ENCODE data around the gene FSCN2.

Gene FSCN2

DNA sequence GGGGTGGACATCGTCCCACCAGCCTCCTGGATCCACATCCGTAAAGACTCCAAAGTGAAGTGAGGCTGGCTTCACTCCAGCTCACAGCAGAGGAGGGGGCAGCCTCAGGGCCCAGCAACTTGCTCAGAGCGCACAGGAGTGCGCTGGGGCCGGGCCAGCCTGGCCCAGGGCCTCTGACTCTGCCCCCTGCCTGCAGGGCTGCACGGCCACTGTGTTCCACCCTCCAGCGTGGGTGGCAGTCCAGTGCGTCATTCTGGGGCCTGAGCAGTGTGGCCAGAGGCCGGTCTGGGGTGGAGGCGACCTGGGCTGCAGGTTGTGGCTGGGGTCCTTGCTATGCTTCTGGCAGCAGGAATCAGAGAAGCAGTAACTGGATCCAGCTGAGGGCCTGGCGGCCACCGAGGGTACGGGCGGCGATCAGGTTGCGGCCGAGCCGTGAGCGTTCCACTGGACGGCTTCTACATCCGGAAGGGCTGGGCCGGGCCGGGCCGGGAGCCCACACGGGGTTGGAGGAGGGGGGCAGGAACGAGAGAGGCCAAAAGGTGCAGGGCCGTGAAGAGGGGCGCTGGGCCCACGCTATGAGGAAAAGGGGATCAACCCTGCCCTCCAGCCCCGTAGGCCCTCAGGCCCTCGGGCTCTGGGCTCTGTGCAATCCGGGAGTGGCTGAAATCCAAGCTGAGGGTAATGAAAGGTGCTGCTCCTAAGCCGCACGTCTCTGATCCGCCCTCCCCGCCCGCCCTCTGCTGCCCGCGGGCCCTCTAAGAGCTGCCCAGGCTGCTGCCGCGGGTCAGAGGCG, at the start of gene FSCN2:
FSCN2 (plus strand) TSS at position 787 of the 793 bp plus-strand sequence. CDS start 155 bp downstream, outside the sequence.
- DNase-seq, result no peak

DNA sequence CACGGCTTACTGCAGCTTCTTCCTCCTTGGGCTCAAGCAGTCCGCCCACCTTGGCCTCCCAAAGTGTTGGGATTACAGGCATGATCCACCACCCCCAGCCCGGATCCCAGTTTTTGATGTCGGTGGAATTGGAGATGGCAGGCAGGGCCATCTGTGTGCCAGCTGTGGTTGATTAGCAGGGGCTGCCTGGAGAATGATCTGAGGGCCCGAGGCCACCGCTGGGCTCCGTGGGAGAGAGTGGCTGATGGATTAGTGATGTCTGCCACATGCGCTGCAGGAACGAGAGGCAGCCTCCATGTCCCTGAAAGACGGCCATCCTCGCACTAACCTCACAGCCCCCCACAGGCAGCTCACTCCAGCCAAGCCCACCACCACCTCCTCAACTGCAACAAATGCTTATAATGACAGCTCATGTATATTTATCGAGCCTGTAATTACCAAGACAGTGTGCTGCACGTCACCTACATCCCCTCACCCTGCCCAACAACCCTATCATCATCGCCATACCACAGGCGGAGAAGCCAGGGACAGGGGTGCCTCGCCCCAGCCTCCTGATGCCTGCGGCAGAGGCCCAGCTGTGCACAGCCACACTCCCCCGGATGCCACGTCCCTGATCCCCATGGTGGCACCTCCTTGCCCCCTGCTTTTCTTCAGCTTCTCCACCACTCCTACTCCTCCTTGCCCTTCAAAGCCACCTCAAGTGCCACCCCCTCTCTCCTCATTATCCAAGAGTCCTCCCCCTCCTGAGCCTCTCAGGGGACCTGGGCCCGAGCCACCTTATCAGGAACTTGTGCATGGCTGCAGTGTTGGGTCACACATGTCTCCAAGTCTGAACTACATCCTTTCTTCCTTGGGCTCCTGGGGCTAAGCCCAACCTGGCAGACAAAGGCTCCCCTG, 48.8 kb upstream of the FSCN2 start:
- no peak for DNase-seq

DNA sequence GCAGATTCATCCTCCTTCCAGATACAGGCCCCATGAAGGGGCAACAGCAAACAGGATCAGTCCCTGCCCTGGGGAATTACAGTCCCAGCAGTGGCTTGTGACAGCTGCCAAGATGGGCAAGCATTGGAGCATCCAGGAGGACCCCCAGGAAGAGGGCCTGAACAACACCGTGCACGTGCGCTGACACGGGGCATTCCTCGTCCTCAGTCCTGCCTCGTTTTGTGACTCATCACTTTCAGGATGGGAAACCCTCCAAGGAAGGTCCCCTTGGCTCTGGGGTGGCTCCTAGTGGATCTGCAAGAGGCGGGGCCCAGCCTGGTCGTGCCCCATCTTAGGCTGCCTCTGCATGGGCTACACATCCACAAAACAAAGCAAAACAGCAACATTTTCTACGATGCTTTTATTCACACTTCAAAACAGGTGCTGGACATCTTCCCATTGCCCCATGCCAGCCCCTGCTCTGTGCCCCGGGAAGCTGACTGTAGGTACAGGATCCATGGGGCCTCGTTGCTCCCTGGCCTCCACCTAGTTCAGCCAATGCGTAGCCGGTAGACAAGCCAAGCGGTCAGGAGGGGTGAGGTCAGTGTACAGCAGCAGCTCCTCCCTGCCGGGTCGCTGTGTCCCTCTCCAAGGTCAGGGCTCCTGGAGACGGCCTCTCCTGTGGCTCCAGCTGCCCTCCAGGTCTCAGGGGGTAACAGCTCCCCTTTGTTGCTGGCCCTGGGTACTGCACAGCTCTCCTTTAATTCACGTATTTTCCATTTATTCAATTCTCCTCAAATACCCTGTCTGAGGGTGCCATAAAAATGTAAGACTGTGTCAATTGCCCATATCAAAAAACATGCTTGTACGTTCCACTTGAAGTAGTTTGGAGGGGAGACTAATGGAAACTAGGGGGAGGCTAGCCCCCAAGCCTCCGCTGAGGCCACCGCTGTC, 47.8 kb upstream of the FSCN2 start:
- DNase-seq, result no peak

DNA sequence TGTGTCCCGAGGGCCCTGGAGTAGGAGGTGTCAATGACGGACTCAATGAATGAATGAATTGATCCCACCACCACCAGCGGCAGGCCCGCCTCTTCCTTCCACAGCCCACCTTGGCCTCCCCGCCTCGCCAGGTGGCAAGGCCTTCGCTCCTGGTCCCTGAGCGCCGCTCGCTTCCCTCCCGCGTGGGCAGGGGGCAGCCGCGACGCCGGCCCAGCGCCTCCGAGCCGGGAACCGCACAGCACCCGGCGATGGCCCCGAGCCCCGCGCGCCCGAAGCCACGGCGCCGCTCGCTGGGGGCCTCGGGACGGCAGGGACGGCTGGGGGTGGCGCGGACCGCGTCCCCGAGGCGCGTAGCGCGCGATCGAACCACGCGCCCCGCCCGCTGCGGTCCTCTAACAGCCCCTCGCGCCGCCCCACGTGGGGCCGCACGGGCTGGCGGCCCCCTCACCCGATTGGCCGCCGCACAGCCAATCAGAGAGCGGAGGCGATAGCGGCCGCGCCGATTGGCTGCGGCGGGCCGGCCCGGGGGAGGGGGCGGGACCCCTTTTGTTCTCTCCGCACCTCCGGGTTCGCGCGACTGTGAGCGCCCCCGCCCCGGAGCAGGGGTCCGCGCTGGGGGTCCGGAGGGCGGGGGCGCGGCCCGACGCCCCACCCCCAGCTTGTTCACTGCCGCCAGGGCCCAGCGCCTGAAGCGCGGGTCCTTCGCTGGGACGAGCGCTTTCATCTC, 46.9 kb upstream of the FSCN2 start:
- peak; percentile 51 for DNase-seq

- DNase-seq, result no peak
Measured at GRCh38 chr17:81481815-81482505, 46.2 kb upstream of the FSCN2 start.

DNA sequence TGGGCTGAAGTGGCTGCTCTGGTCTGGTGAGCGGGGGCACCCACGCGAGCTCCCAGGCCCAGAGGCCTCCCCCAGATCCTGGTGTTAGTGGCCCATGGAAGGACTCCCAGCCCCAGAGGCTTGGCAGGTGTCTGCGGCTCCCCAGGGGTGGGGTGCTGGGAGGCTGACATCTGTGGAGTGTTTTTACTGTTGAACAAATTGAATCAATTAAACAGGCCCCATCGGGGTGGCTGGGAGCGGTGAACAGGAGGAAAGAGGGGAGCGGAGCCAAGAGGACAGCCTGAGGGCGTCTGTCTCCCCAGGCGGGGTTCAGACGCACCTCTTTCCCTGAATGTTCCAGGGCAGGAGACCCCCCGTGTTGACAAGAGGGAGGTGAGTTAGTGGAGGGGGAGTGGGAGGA, 45.5 kb upstream of the FSCN2 start:
- DNase-seq, result no peak

GRCh38 chr17:81483085-81483861, 44.9 kb upstream of the FSCN2 start:
- no peak for DNase-seq

GRCh38 chr17:81483862-81484194, 44.3 kb upstream of the FSCN2 start:
- DNase-seq, result no peak

DNA sequence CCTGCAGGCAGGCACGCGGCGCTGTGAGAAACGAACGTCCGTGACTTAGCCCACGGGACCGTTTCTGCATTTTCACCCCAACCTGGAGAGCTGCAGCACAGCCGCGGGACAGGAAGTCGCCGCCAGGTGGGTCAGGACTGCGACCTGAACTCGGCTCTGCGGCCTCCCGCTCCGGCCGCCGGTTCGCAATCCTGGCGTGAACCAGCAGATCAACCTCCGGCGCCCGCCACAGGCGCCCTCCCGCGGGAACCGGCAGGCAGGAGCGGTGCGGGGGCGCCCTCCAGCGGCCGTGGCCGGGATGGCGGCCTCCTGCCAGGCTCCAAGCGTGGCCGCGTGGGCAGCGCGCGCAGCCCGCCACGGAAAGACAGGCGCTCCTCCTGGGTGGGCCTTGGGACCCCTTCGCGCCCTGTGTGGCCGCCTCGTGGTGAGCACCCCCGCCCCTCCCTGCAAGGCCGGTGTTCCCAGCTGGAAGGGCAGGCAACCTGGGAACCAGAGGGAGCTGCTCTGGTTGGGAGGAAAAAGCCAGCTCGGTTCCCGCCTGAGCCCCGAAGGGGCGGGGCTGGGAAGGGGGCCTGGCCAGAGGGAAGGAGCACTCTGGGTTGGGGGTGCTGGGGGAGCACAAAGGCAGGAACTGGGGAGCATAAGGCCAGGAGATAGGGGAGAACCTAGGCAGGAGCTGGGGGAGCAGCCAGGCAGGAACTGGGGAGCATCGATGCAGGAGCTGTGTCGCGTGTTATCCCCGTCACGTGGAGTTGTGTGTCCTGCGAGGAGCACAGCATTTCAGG, 43.8 kb upstream of the FSCN2 start:
- DNase-seq, result no peak

DNA sequence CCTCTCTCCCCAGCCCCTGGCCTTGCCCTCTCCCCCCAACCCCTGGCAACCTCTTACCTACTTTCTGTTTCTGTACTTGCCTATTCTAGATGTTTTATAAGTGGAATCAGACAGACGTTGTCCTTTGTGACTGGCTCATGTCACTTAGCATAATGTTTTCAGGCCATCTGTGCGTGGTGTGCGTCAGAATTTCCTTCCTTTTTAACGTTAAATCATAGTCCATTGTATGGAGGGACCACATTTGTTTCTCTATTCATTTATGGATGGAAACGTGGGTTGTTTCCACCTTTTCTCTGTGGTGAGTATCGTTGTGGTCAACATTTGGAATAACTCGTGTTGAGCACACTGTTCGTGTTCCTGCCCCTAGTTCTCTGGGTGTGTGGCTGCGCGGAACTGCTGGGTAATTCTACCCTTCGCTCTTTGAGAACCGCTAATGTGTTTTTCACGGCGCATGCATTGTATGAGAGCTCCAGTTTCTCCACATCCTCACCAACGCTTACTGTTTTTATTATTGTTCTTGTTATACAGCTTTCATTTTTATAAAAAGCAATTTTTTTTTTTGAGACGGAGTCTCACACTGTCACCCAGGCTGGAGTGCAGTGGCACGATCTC, 41.9 kb upstream of the FSCN2 start:
- no peak for DNase-seq

GRCh38 chr17:81487089-81487486, 41.1 kb upstream of the FSCN2 start:
- no peak for DNase-seq

GRCh38 chr17:81487487-81488275, 40.5 kb upstream of the FSCN2 start:
- peak; percentile 30 for DNase-seq

- DNase-seq, result no peak
Measured at GRCh38 chr17:81488276-81488860, 39.8 kb upstream of the FSCN2 start.

DNA sequence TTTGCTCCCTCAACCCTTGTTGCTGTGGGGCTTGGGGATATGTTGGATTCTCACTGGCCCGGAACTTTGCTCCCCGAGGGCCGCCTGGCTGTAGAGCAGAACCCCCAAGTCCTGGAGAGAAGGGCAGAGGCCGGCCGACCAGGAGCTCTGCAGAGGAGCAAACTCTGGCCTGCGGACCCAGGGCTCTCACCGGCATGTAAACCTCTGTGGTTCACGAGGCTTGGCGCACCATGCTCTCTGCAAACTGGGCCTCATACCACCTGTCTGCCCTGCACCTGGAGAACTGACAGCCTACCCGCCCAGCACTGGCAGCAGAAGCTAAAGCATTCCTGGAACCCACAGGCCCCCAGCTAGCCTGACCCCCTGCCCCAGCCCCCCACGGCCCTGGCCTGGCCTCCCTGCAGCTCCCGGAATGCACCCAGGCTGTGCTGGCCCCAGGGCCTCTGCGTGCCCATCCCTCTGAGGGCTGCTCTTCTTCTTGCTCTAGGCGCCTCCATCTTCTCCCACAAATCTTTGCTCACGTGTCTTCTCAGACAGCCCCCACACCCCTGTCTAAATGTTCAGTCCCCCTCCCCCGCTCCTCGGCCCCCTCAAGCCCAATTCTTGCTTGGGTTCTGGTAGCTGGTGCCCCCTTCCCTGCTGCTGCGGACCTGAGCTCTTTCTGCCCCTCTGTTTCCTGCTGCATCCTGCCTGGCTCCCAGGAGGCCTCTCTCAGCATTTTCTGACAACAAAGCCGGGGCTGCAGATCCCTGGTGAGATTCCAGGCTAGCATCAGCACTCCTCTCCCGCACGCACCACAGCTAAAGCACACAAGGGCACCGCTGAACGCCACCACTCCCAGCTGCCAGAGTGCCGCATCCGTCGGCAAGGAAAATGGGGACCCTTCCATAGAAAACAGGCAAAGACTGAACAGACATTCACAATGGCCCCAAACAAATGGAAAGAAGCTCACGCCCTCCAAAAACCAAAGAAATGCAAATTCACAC, 38.9 kb upstream of the FSCN2 start:
- no peak for DNase-seq

DNA sequence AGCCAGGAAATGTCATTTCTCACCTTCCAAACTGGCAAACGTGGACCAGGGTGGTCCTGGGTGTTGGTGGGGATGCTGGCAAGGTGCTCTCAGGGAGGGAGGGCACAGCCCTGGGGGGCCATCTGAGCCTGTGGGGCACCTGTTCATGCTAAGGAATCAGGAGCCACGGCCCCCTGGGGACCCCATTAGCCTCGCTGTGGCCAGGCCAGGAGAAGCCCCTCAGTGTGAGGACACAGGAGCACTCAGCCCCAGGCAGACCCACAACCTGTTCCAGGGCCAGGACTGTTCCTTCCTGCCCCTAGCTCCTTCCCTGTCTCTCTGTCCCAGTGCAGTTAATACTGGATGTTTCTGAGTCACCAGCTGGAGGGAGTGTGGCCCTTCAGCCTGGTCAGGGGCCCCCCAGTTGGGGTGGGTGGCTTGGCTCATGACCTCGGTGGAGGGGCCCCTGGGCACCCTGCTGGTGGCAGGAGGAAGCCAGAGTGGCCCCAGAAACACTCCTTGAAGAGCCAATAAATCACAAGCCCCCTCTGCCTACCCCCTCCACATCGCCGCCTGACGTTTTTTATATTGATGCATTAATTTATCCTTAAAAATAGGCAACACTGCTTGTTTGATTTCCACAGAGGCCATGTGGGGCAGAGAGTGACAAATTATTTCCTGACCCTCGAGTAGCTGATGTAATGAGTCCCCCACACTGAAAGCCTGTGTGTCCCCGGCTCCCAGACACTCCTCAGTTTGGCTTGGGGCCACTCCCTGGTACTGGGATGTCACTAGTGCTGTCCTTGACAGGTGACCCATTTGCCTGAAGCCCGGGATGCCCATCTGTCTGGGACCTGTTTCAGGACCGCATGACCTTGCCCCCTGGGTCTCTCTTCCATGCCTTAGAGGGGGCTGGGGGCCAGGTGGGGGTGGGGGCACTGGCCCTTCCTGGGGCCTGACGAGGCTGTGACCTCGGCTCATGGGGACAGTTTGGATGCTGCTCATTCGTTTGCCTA, 37.9 kb upstream of the FSCN2 start:
- no peak for DNase-seq

- DNase-seq, result no peak
Measured at GRCh38 chr17:81491181-81491581, 37.0 kb upstream of the FSCN2 start.

Measured in NCI-H1436 treated with DMSO at 0.1 percent for 48 hours (cell line).